Stimulated activated CD8-positive, alpha-beta memory T cell treated with anti-CD3 and anti-CD28 coated beads, Interleukin-12 subunit alpha, Interleukin-12 subunit beta, amount 100 ng/mL, for 24 hours (primary cell): Measurements from ENCODE around the gene UFSP1.

Source experiments
- DNase-seq: peaks from one replicate; pipeline ENCODE4 v3.0.0-alpha.2; 2020; ENCODE audit errors: extremely low read depth

Gene UFSP1

GRCh38 chr7:100895956-100896731, 6.6 kb upstream of the UFSP1 start:
- no peak for DNase-seq

- DNase-seq: no peak
These were observed 6.1 kb upstream of the UFSP1 start, which contains the start of gene ACHE for GRCh38 chr7:100895701-100895955. Gene ACHE (minus strand): TSS chr7:100895888. CDS start chr7:100894232, 1,656 bp downstream.

- DNase-seq: no peak
These were observed 5.6 kb upstream of the UFSP1 start for GRCh38 chr7:100894860-100895700.

DNA sequence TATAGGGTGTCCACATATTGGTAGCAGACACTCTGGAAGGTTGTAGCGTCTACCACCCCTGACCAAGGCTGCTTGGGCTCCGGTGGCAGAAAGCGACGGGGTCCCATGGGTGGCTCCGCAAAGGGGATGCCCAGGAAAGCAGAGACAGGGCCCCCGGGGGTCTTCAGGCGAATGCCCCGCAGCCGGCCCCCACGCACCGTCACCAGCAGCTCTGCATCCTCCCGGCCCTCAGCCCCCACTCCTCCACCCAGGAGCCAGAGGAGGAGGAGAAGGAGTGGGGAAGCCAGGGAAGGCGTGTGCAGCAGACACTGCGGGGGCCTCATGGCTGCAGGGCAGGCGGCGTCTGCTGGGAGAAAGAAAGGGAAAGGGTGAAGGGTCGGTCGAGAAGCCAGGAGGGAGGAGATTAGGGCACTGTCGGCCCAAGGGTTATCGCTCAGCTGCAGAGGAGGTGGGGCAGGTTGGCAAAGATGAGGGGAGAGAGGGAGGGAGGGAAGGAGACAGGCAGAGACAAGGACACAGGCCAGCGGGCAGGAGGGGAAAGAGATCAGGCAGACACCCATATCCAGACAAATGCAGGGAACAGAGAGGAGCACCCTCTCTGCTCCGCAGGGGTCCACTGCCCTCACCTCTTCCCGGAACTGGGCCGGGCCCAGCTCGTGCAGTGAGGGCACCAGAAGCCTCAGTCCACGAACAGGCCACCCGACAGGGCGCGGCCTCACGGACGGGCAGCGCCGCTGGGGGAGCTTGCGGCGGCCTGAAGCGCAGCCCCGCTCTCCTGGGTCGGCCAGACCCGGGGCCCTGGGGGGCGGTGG, 4.6 kb upstream of the UFSP1 start:
- DNase-seq: no peak

- DNase-seq: no peak
These were observed 3.9 kb upstream of the UFSP1 start for GRCh38 chr7:100893318-100893895.

DNA sequence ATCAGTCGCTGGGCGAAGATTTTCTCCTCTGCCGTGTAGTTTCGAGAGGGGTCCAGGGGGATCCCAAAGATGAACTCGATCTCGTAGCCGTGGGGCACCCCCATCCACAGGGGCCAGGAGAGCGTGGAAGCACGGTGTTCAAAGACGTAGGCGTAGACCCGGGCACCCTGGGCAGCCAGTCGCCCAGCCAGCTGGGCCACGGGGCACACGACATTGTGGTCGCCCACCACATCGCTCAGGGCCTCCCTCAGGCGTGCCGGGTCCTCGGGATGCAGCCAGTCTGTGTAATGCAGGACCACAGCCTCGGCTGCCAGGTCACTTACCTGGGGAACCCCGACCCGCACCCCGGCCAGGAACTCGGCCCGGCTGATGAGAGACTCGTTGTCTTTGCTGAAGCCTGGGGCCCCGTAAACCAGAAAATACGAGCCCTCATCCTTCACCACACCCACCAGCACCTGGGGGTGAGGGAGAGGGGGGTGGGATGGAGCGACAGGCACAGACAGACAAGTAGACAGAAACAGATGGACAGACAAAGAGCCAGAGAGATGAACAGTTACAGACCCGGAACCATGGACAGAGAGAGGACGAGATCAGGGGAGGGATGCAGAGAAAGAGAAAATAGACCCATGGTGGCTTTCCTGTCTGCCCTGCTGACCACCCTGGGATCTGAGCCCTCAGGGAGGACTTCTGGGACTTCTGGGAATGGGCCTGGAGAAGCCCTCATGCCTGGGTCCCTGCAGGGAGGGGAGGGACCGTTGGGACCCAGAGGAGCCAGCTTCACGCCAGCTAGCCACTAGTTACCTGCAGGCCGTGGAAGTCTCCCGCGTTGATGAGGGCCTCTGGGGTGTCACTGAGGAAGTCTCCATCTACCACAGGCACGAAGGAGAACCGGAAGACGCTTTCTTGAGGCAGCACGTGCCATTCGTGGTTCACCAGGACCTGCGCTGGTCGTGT, 3.1 kb upstream of the UFSP1 start:
- no peak for DNase-seq

DNA sequence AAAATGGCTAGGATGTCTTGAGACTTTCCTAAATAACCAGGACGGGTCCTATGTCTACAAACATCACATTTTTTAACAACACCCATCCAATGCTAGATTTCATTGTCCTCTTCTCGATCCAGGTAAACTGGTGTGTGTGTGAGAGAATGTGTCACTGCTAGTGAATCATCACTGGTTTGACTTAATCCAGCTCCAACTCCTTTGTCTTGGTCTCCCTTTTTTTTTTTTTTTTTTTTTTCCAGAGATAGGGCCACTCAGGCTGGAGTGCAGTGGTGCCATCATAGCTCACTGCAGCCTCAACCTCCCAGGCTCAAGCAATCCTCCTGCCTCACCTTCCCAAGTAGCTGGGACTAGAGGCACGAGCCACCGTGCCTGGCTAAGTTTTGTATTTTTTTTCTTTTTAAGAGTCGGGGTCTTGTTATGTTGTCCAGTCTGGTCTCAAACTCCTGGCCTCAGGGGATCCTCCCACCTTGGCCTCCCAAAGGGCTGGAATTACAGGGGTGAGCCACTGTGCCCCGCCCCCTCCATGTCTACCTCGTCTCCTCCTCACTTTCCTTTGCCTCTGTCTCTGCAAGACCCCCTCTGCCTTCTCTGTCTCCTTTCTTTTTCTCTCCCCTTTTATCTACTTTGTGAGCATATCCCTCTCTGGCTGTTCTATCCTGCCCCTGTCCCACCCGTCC, 2.2 kb upstream of the UFSP1 start:
- no peak for DNase-seq

- DNase-seq: no peak
These were observed 1.4 kb upstream of the UFSP1 start for GRCh38 chr7:100890653-100891567.

DNA sequence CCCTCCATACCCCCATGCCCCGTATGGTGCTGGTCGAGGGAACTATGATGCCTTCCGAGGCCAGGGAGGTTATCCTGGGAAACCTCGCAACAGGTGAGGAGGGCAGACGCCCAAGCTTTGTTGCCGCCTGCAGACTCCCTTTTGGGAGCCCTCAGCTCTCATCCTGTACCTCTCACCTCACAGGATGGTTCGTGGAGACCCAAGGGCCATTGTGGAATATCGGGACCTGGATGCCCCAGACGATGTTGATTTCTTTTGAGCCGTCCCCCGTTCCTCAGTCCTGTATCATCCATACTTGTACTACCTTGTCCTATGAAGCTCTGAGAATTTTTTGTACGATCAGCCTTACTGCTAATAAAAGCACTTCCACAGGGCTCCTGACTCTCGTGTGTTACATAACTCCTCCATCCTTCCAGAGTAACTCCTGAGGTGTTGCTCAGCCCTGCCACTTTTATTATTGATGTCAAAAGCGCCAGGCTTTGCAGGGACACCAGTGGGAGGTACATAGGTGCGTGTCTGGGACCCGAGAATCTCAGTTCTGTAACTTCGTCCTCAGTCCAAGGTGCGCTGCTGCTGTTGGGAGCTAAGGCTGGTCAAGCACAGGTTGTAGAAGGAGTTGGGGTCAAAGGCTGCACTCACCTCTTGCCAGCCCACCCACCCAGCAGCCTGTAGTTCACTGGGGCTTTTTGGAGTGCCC, 1.1 kb downstream of the UFSP1 start:
- DNase-seq: no peak

- DNase-seq: no peak
These were observed 1.8 kb downstream of the UFSP1 start for GRCh38 chr7:100887516-100888290.

DNA sequence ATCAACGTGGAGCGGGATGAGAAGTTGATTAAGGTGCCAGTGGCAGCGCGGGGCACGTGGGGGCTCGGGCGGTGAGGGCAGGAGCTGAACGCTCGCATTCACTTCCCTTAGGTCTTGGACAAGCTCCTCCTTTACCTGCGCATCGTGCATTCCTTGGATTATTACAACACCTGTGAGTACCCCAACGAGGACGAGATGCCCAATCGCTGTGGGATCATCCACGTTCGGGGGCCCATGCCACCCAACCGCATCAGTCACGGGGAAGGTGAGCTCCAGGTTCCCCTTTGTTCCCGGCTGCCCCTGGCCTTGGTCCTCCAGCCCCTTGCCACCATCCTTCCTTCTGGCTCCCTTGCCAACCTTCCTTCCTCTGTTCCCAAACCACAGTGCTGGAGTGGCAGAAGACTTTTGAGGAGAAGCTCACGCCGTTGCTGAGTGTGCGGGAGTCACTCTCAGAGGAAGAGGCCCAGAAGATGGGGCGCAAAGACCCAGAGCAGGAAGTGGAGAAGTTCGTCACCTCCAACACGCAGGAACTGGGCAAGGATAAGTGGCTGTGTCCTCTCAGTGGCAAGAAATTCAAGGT, 2.5 kb downstream of the UFSP1 start:
- no peak for DNase-seq

DNA sequence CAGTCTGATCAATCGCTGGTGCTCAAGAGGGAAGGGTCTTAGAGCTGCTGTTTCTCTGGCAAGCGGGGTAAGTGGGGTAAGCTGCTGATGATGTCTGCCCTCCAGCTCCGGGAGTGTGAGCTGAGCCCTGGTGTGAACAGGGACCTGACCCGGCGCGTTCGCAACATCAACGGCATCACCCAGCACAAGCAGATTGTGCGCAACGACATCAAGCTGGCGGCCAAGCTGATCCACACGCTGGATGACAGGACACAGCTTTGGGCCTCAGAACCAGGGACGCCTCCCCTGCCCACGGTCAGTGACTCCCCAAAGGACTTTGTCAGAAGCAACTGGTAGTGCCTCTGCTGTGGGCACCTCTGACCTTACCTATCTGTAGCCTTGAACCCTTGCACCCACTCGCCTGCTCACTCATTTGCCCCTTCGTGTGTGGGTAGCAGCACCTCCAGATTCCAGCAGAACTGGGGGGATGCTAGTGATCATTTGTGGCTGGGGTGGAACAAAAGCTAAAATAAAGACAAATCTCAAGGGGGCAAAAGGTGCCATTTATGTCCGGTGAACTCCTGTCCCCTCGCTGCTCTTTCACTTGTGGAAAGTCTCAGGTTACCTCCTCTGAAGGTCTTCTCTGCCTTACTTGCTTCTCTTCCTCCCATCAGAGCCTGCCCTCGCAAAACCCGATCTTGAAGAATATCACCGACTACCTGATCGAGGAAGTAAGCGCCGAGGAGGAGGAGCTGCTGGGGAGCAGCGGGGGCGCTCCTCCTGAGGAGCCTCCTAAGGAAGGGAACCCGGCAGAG, 3.2 kb downstream of the UFSP1 start:
- no peak for DNase-seq

DNA sequence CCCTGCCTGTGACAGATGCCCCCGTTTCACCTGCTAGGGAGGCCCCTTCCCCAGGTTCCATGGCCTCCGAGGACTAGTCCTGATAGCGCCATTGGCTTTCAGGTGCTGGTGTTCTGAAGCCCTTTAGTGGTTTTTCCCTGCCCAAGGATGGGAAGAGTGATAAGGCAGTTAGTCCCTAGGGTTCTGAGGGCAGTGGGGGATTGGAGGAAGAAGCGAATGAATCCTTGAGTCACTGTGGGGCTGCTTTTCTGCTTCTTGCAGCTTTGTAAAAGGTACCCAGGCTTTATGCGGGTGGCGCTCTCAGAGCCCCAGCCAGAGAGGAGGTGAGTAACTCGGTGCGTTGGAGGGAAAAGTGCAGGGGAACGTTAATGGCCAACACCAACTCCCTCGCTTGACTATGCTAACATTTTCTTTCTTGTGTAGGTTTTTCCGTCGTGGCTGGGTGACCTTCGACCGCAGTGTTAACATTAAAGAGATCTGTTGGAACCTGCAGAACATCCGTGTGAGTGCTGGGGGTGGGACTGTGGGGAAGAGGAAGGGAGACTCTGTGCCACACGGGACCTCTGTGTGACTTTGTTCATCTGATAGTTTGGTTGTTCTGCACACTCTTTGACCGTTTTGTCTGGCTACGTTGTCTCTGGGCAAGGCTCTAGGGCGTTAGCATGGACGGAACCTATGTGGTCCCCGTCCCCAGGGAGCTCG, 3.9 kb downstream of the UFSP1 start:
- DNase-seq: no peak

DNA sequence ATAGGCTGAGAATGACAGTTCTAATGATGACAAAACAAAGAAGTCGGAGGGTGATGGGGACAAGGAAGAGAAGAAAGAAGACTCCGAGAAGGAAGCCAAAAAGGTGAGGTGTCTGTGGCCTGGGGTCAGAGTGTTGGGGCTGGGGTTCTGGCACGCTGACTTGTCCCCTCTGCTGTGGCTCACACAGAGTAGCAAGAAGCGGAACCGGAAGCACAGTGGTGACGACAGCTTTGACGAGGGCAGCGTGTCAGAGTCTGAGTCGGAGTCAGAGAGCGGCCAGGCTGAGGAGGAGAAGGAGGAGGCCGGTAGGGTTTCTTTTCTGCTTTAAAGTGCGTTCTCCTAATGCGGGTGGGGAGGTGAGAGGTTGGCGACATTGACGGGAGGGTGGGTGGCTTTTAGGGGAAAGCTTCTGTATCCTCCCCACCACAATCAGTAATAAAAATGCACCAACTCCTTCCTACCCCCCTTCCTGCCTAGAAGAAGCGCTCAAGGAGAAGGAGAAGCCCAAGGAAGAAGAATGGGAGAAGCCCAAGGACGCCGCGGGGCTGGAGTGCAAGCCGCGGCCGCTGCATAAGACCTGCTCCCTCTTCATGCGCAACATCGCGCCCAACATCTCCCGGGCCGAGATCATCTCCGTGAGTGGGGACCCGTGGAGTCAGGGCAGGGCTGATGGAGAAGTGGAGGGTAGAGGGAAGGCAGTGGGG, 4.6 kb downstream of the UFSP1 start:
- DNase-seq: no peak

- DNase-seq: no peak
These were observed 6.6 kb downstream of the UFSP1 start for GRCh38 chr7:100882785-100883526.
